Hepatocyte (in vitro differentiated cells): ENCODE results near the gene GDPD4.

Experiments
- EZH2phosphoT487 ChIP-seq: fragments of 200-600 bp; sonication (generic); IDR thresholded peaks from one replicate; pipeline ENCODE4 v1.6.1; 2018; ENCODE audit warnings: antibody characterized with exemption, mild to moderate bottlenecking, low read depth, moderate library complexity; ENCODE audit not compliant: unreplicated experiment, severe bottlenecking
- TF ChIP-seq, protein P1 (sequence below): fragments of 200-600 bp; sonication (generic); IDR thresholded peaks from 2 replicates; pipeline ENCODE4 v1.5.1; 2016; ENCODE audit warnings: antibody characterized with exemption, mild to moderate bottlenecking; ENCODE audit not compliant: poor library complexity

DNA sequence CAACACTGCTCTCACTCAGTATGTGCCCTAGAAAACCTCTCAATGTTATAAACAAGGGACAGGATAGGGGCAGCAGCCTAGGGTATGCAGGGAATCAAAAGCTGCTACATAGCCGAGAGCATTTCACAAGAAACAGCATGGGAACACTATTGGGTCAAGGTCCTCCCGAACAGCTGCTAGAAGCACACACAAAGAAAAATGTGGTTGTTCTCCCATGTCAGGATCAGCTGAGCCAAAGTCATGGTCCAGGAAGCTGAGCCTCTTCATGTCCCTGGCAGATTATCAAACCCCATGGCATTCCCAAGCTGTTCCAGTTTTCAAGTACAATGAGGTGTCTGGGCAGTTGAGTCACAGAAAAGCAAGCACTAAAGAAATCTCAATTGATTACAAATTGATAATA is 21.0 kb upstream of the GDPD4 start:
- TF ChIP-seq, protein P1, sequence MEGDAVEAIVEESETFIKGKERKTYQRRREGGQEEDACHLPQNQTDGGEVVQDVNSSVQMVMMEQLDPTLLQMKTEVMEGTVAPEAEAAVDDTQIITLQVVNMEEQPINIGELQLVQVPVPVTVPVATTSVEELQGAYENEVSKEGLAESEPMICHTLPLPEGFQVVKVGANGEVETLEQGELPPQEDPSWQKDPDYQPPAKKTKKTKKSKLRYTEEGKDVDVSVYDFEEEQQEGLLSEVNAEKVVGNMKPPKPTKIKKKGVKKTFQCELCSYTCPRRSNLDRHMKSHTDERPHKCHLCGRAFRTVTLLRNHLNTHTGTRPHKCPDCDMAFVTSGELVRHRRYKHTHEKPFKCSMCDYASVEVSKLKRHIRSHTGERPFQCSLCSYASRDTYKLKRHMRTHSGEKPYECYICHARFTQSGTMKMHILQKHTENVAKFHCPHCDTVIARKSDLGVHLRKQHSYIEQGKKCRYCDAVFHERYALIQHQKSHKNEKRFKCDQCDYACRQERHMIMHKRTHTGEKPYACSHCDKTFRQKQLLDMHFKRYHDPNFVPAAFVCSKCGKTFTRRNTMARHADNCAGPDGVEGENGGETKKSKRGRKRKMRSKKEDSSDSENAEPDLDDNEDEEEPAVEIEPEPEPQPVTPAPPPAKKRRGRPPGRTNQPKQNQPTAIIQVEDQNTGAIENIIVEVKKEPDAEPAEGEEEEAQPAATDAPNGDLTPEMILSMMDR: no peak
- TF ChIP-seq EZH2phosphoT487: no peak
